Cerebellar nuclear complex (tissue), 1 donor: Measurements from ENCODE around the gene C9orf57.
"Not testable (repeated sequence)": the region's sequence is repeated elsewhere in the genome, so short reads cannot be mapped to it uniquely, and the experiment has no call there.

Source experiments
- DNase-seq, 2 experiments: peaks; one replicate each; lab custom pipeline; 2025; lab: John Stamatoyannopoulos, UW

C9orf57 gene

GRCh38 chr9:72023596-72023995 lies 36.8 kb downstream of the C9orf57 start:
- DNase-seq = no peak

- DNase-seq = no peak
These were observed 37.6 kb downstream of the C9orf57 start for GRCh38 chr9:72022841-72023240.

- no peak for DNase-seq
These were observed 47.1 kb downstream of the C9orf57 start for GRCh38 chr9:72013292-72013760.

GRCh38 chr9:72012646-72013045 lies 47.8 kb downstream of the C9orf57 start:
- no peak for DNase-seq

- not testable (repeated sequence) for DNase-seq
These were observed 52.7 kb downstream of the C9orf57 start for GRCh38 chr9:72007726-72008125.

- DNase-seq = no peak
These were observed 53.9 kb downstream of the C9orf57 start for GRCh38 chr9:72006501-72006900.

GRCh38 chr9:72005451-72005850 lies 55.0 kb downstream of the C9orf57 start:
- no peak for DNase-seq
